HCT116 (cell line): ENCODE results near the gene ARFRP1.

Experiments used
- CEBPB ChIP-seq: IDR thresholded peaks from 2 replicates; pipeline ENCODE4 v1.6.1; 2012; ENCODE audit warnings: low read depth
- CTCF ChIP-seq, 3 experiments: fragments of 200-600 bp in 1 of 3; sonication (generic) in 1 of 3; IDR thresholded peaks in 2 of 3; conservative IDR thresholded peaks in 1 of 3; 2 replicates each; pipeline ENCODE4 v1.5.1; 2012 to 2017; ENCODE audit warnings: low read depth in 2 of 3, low read length in 2 of 3, antibody characterized with exemption in 1 of 3, borderline replicate concordance in 1 of 3, control low read depth in 1 of 3, mild to moderate bottlenecking in 1 of 3, mixed read lengths in 1 of 3, mixed run types in 1 of 3, moderate library complexity in 1 of 3; ENCODE audit not compliant: insufficient read depth in 1 of 3
- EZH2 ChIP-seq: fragments of 200-600 bp; sonication (generic); IDR thresholded peaks from 2 replicates; pipeline ENCODE4 v1.6.1; 2017; ENCODE audit warnings: antibody characterized with exemption, mixed run types
- RAD21 ChIP-seq: IDR thresholded peaks from 2 replicates; pipeline ENCODE4 v1.6.1; 2012; ENCODE audit warnings: low read depth, mild to moderate bottlenecking
- REST ChIP-seq: IDR thresholded peaks from 2 replicates; pipeline ENCODE4 v1.6.1; 2012; ENCODE audit warnings: low read depth
- SRF ChIP-seq: IDR thresholded peaks from 2 replicates; pipeline ENCODE4 v1.6.1; 2012; ENCODE audit warnings: low read depth
- ZBTB33 ChIP-seq: IDR thresholded peaks from 2 replicates; pipeline ENCODE4 v1.6.1; 2011; ENCODE audit warnings: mild to moderate bottlenecking, low read length, moderate library complexity; ENCODE audit not compliant: insufficient replicate concordance; ENCODE audit errors: extremely low read depth

- TF ChIP-seq ZBTB33 (no peak), SRF (no peak), CEBPB (no peak), CTCF (IDR thresholded peaks at IDR 0.05 in 2 of 3, conservative IDR thresholded peaks at IDR 0.05 in 1 of 3; ENCODE audit: borderline replicate concordance in 1 of 3, insufficient read depth in 1 of 3, low read depth in 2 of 3, low read length in 2 of 3) (no peak), EZH2 (no peak), RAD21 (no peak), REST (no peak)
These were observed 22.3 kb downstream of the ARFRP1 start for GRCh38 chr20:63685269-63686026.
